Fibroblast of lung (primary cell): ENCODE results near the gene MARK3. TPM values are rescaled to one million over a fixed set of nuclear protein-coding genes. Genes with fewer than 3 reads are reported as not detected.

ENCODE experiments used
- DNase-seq, 2 donors: peaks; one replicate each; pipeline versions ENCODE4 v3.0.0 to v3.0.0-alpha.2; 2010; ENCODE audit warnings: low read depth in 2 of 2
- H2AFZ ChIP-seq: 2 replicates; pipeline ENCODE4 v1.5.1; 2012; ENCODE audit warnings: low read length, control low read depth, inconsistent platforms
- H3K27ac ChIP-seq: 2 replicates; pipeline ENCODE4 v1.5.1; 2011; ENCODE audit warnings: low read length, control low read depth; ENCODE audit not compliant: insufficient read depth
- H3K27me3 ChIP-seq: 2 replicates; pipeline ENCODE4 v1.5.1; 2011; ENCODE audit warnings: mild to moderate bottlenecking, low read length; ENCODE audit not compliant: control insufficient read depth, insufficient read depth
- H3K36me3 ChIP-seq: 2 replicates; pipeline ENCODE4 v1.5.1; 2011; ENCODE audit warnings: low read length; ENCODE audit not compliant: control insufficient read depth, insufficient read depth
- H3K4me1 ChIP-seq: 2 replicates; pipeline ENCODE4 v1.5.1; 2011; ENCODE audit warnings: low read length; ENCODE audit not compliant: control insufficient read depth, insufficient read depth; ENCODE audit errors: extremely low read depth
- H3K4me2 ChIP-seq: 2 replicates; pipeline ENCODE4 v1.5.1; 2011; ENCODE audit warnings: low read length, control low read depth; ENCODE audit not compliant: insufficient read depth; ENCODE audit errors: extremely low read depth
- H3K4me3 ChIP-seq, 4 experiments: fragments of 200-600 bp in 1 of 4; sonication (generic) in 1 of 4; replicated peaks in 1 of 4; 2 replicates each; pipeline ENCODE4 v1.5.1; 2011 to 2016; ENCODE audit warnings: low read length in 4 of 4, low read depth in 3 of 4, mild to moderate bottlenecking in 3 of 4, control low read depth in 2 of 4, inconsistent platforms in 1 of 4, mixed read lengths in 1 of 4; ENCODE audit not compliant: insufficient read depth in 1 of 4; ENCODE audit errors: control extremely low read depth in 1 of 4
- H3K79me2 ChIP-seq: 2 replicates; pipeline ENCODE4 v1.5.1; 2012; ENCODE audit warnings: mild to moderate bottlenecking, low read length, inconsistent platforms; ENCODE audit not compliant: control insufficient read depth, insufficient read depth
- H3K9ac ChIP-seq: 2 replicates; pipeline ENCODE4 v1.5.1; 2011; ENCODE audit warnings: mild to moderate bottlenecking, low read length, control low read depth; ENCODE audit not compliant: insufficient read depth
- H3K9me3 ChIP-seq: 2 replicates; pipeline ENCODE4 v1.5.1; 2012; ENCODE audit warnings: low read depth, low read length; ENCODE audit not compliant: control insufficient read depth, insufficient read depth
- H4K20me1 ChIP-seq: 2 replicates; pipeline ENCODE4 v1.5.1; 2011; ENCODE audit warnings: low read length; ENCODE audit not compliant: control insufficient read depth, insufficient read depth; ENCODE audit errors: extremely low read depth
- EZH2 ChIP-seq: IDR thresholded peaks from 2 replicates; pipeline ENCODE4 v1.5.1; 2012; ENCODE audit warnings: low read length, control low read depth, mild to moderate bottlenecking; ENCODE audit errors: missing control alignments
- polyA plus RNA-seq, 2 donors: library from polyadenylated mRNA; depleted of rRNA in 1 of 2; stranded (reverse) in 1 of 2; unstranded in 1 of 2; fragments of >200 nt; gene quantifications; 2 replicates each; pipeline ENCODE4 v1.2.1, GENCODE V29; 2011 to 2012; ENCODE audit warnings: missing spikeins in 1 of 2
- total RNA-seq: library from RNA; depleted of rRNA; stranded (reverse); fragments of >200 nt; gene quantifications from 2 replicates; pipeline ENCODE4 v1.2.1, GENCODE V29; 2014
- TF ChIP-seq, protein P1 (sequence below), 2 donors: IDR thresholded peaks in 1 of 2; conservative IDR thresholded peaks in 1 of 2; 1 replicate in 1 of 2; 2 replicates in 1 of 2; pipeline ENCODE4 v1.5.1; 2011 to 2012; ENCODE audit warnings: low read length in 2 of 2, control low read depth in 1 of 2, inconsistent platforms in 1 of 2, low read depth in 1 of 2, mild to moderate bottlenecking in 1 of 2

MARK3 gene
- total and polyA plus RNA-seq, 2 donors (not counting 1 experiment from before 2014, with no cell fraction given): 76.0 to 119 TPM

- H3K4me2 ChIP-seq: peak overlapping the region; percentile 2
- H3K4me1 ChIP-seq: peaks cover 23% of the 10 kb centered on the region
- H3K27me3 ChIP-seq: no peaks in the 10 kb centered on the region
- peaks cover 2% of the 10 kb centered on the region for H3K36me3 ChIP-seq
- H4K20me1 ChIP-seq: peaks cover 2% of the 10 kb centered on the region
- no peak overlapping the region for H2AFZ ChIP-seq
- H3K79me2 ChIP-seq: peaks cover 79% of the 10 kb centered on the region
- TF ChIP-seq, protein P1, sequence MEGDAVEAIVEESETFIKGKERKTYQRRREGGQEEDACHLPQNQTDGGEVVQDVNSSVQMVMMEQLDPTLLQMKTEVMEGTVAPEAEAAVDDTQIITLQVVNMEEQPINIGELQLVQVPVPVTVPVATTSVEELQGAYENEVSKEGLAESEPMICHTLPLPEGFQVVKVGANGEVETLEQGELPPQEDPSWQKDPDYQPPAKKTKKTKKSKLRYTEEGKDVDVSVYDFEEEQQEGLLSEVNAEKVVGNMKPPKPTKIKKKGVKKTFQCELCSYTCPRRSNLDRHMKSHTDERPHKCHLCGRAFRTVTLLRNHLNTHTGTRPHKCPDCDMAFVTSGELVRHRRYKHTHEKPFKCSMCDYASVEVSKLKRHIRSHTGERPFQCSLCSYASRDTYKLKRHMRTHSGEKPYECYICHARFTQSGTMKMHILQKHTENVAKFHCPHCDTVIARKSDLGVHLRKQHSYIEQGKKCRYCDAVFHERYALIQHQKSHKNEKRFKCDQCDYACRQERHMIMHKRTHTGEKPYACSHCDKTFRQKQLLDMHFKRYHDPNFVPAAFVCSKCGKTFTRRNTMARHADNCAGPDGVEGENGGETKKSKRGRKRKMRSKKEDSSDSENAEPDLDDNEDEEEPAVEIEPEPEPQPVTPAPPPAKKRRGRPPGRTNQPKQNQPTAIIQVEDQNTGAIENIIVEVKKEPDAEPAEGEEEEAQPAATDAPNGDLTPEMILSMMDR (conservative IDR thresholded peaks at IDR 0.05 in 1 of 2, IDR thresholded peaks at IDR 0.05 in 1 of 2; ENCODE audit: low read depth in 1 of 2, low read length in 2 of 2): no peak
- TF ChIP-seq EZH2: no peak
- no peak overlapping the region for H3K4me3 ChIP-seq
- no peak overlapping the region for H3K9ac ChIP-seq
- no peaks in the 10 kb centered on the region for H3K9me3 ChIP-seq
- H3K27ac ChIP-seq: peak overlapping the region; percentile 30
- peak; percentile 70 to 76 for DNase-seq
These were observed 33.2 kb downstream of the MARK3 start for GRCh38 chr14:103418481-103418818.

GRCh38 chr14:103421556-103421955 is 36.3 kb downstream of the MARK3 start:
- Histone ChIP-seq H3K9me3 (no peaks in the 10 kb centered on the region), H3K9ac (no peak overlapping the region), H3K36me3 (peaks cover 3% of the 10 kb centered on the region), H3K4me2 (no peak overlapping the region), H4K20me1 (peaks cover 2% of the 10 kb centered on the region), H3K79me2 (peaks cover 79% of the 10 kb centered on the region), H2AFZ (no peak overlapping the region), H3K4me1 (peaks cover 24% of the 10 kb centered on the region), H3K27ac (no peak overlapping the region), H3K27me3 (no peaks in the 10 kb centered on the region), H3K4me3 (no peak overlapping the region)
- no peak for DNase-seq
- no peak for TF ChIP-seq EZH2
- TF ChIP-seq, protein P1 (conservative IDR thresholded peaks at IDR 0.05 in 1 of 2, IDR thresholded peaks at IDR 0.05 in 1 of 2; ENCODE audit: low read depth in 1 of 2, low read length in 2 of 2): no peak

- H2AFZ ChIP-seq: no peak overlapping the region
- H3K27me3 ChIP-seq: no peaks in the 10 kb centered on the region
- peaks cover 12% of the 10 kb centered on the region for H3K4me1 ChIP-seq
- peak overlapping the region; percentile 33 for H3K27ac ChIP-seq
- no peak overlapping the region for H3K4me2 ChIP-seq
- TF ChIP-seq EZH2: no peak
- no peaks in the 10 kb centered on the region for H3K9me3 ChIP-seq
- no peak overlapping the region for H3K9ac ChIP-seq
- H4K20me1 ChIP-seq: peaks cover 2% of the 10 kb centered on the region
- peak; percentile 53 to 91 for DNase-seq
- H3K4me3 ChIP-seq: no peak overlapping the region
- H3K36me3 ChIP-seq: peaks cover 3% of the 10 kb centered on the region
- peaks cover 77% of the 10 kb centered on the region for H3K79me2 ChIP-seq
These were observed 37.8 kb downstream of the MARK3 start for GRCh38 chr14:103423050-103423461.
